Caco-2 (cell line): Measurements from ENCODE around the gene PDE3B. TPM values are rescaled to one million over a fixed set of nuclear protein-coding genes. Genes with fewer than 3 reads are reported as not detected.
A peak's percentile ranks its signal among the peaks of the same experiment; 100 is the strongest.

Experiments
- BruUV-seq: library from RNA; stranded (reverse); fragments of 400-500 nt; replicated peaks from 2 replicates; lab custom pipeline; 2021; lab: Mats Ljungman, UMichigan
- CTCF ChIA-PET: fragments of 300-600 bp; sonication (Branson Sonifier 250); formaldehyde crosslinking; loops from one replicate; lab custom pipeline; 2022; ENCODE audit warnings: antibody characterized with exemption; lab: Charles Lee
- POLR2A ChIA-PET: fragments of 300-600 bp; sonication (Branson Sonifier 250); formaldehyde crosslinking; loops from one replicate; lab custom pipeline; 2022; ENCODE audit warnings: antibody characterized with exemption; lab: Charles Lee
- DNase-seq, 2 experiments: peaks; one replicate each; pipeline versions ENCODE4 v3.0.0 to v3.0.0-alpha.2; 2020 to 2022
- H3K27me3 ChIP-seq: replicated peaks from 2 replicates; pipeline ENCODE4 v1.6.0; 2011; ENCODE audit warnings: low read length; ENCODE audit not compliant: control insufficient read depth, insufficient read depth
- H3K36me3 ChIP-seq: 2 replicates; pipeline ENCODE4 v1.5.1; 2011; ENCODE audit warnings: low read length; ENCODE audit not compliant: control insufficient read depth, insufficient read depth
- H3K4me1 ChIP-seq: fragments of 250-450 bp; sonication (Bioruptor Pico); 2 replicates; pipeline ENCODE4 v1.5.1; 2020; ENCODE audit warnings: mild to moderate bottlenecking
- H3K4me3 ChIP-seq: 2 replicates; pipeline ENCODE4 v1.5.1; 2011; ENCODE audit warnings: low read depth, mild to moderate bottlenecking, control low read depth, low read length
- H3K9me3 ChIP-seq: fragments of 250-450 bp; sonication (Bioruptor Pico); 2 replicates; pipeline ENCODE4 v1.5.1; 2020; ENCODE audit warnings: mild to moderate bottlenecking, moderate library complexity
- H3K27ac Mint-ChIP-seq: one replicate; pipeline ENCODE4 v1.8.0; 2022; ENCODE audit warnings: mixed read lengths; ENCODE audit not compliant: unreplicated experiment
- H3K27me3 Mint-ChIP-seq: one replicate; pipeline ENCODE4 v1.8.0; 2022; ENCODE audit warnings: mixed read lengths; ENCODE audit not compliant: insufficient read depth, unreplicated experiment
- H3K36me3 Mint-ChIP-seq: one replicate; pipeline ENCODE4 v1.8.0; 2022; ENCODE audit warnings: mild to moderate bottlenecking, mixed read lengths; ENCODE audit not compliant: insufficient read depth, unreplicated experiment
- H3K4me1 Mint-ChIP-seq: one replicate; pipeline ENCODE4 v1.8.0; 2022; ENCODE audit warnings: low read depth, mixed read lengths; ENCODE audit not compliant: unreplicated experiment
- H3K4me3 Mint-ChIP-seq: one replicate; pipeline ENCODE4 v1.8.0; 2022; ENCODE audit warnings: mild to moderate bottlenecking, moderate library complexity, mixed read lengths; ENCODE audit not compliant: unreplicated experiment
- H3K9me3 Mint-ChIP-seq: one replicate; pipeline ENCODE4 v1.8.0; 2022; ENCODE audit warnings: mixed read lengths; ENCODE audit not compliant: unreplicated experiment
- intact Hi-C: fragments of 100-400 bp; cut with micrococcal nuclease; formaldehyde crosslinking; loops from one replicate; pipeline ENCODE4 v1.10.0; 2022; ENCODE audit not compliant: unreplicated experiment
- total RNA-seq: library from RNA; stranded (reverse); gene quantifications from 2 replicates; pipeline ENCODE4 v1.2.3, GENCODE V29; 2022
- TF ChIP-seq, protein P1 (sequence below), 2 experiments: fragments of 200-600 bp in 1 of 2; IDR thresholded peaks; 1 replicate in 1 of 2; 2 replicates in 1 of 2; pipeline versions ENCODE4 v1.5.1 to v1.8.0; 2011 to 2022; ENCODE audit warnings: antibody characterized with exemption in 1 of 2, control low read depth in 1 of 2, inconsistent platforms in 1 of 2, low read depth in 1 of 2, low read length in 1 of 2, mild to moderate bottlenecking in 1 of 2, moderate library complexity in 1 of 2; ENCODE audit not compliant: insufficient read depth in 1 of 2, severe bottlenecking in 1 of 2, unreplicated experiment in 1 of 2

PDE3B gene
- total RNA-seq, 1 experiment from 2014 or later: 21.8 TPM

DNA sequence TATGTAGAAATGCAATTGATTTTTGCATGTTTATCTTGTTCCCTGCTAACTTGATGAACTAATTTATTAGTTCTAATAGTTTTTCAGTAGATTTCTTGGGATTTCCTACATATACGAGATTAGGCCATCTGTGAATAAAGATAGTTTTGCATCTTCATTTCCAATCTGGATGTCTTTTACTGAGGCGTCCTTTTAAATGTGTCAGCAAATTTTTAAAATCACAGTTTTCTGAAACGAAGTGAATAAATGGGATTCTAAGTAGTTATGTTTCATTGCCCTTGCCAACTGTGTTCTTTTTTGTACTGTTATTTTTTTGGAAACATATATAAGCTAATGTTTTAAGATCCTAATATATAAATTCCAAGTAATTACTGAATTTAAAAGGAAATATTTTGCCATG, 198.4 kb downstream of the PDE3B start:
- no TSS peak for BruUV-seq
- H3K9me3 Mint-ChIP-seq: no peaks in the 10 kb centered on the region
- Histone ChIP-seq H3K9me3 (no peaks in the 10 kb centered on the region), H3K4me1 (no peaks in the 10 kb centered on the region), H3K4me3 (no peak overlapping the region), H3K27me3 (no peaks in the 10 kb centered on the region), H3K36me3 (no peaks in the 10 kb centered on the region)
- peaks cover 5% of the 10 kb centered on the region for H3K36me3 Mint-ChIP-seq
- H3K4me3 Mint-ChIP-seq: no peak overlapping the region
- POLR2A ChIA-PET: no interaction called here
- CTCF ChIA-PET: no interaction called here
- no peak overlapping the region for H3K27ac Mint-ChIP-seq
- no peaks in the 10 kb centered on the region for H3K27me3 Mint-ChIP-seq
- no peak for DNase-seq
- H3K4me1 Mint-ChIP-seq: no peaks in the 10 kb centered on the region
- intact Hi-C loops: no loop called here
- TF ChIP-seq, protein P1, sequence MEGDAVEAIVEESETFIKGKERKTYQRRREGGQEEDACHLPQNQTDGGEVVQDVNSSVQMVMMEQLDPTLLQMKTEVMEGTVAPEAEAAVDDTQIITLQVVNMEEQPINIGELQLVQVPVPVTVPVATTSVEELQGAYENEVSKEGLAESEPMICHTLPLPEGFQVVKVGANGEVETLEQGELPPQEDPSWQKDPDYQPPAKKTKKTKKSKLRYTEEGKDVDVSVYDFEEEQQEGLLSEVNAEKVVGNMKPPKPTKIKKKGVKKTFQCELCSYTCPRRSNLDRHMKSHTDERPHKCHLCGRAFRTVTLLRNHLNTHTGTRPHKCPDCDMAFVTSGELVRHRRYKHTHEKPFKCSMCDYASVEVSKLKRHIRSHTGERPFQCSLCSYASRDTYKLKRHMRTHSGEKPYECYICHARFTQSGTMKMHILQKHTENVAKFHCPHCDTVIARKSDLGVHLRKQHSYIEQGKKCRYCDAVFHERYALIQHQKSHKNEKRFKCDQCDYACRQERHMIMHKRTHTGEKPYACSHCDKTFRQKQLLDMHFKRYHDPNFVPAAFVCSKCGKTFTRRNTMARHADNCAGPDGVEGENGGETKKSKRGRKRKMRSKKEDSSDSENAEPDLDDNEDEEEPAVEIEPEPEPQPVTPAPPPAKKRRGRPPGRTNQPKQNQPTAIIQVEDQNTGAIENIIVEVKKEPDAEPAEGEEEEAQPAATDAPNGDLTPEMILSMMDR (IDR thresholded peaks at IDR 0.05; ENCODE audit: insufficient read depth in 1 of 2, low read depth in 1 of 2, low read length in 1 of 2, severe bottlenecking in 1 of 2, unreplicated experiment in 1 of 2): no peak

GRCh38 chr11:14852571-14853177, 209.1 kb downstream of the PDE3B start:
- Mint-ChIP-seq H3K4me1 (peaks cover 11% of the 10 kb centered on the region), H3K27ac (peak overlapping the region; percentile 40), H3K4me3 (no peak overlapping the region), H3K9me3 (peaks cover 16% of the 10 kb centered on the region), H3K27me3 (no peaks in the 10 kb centered on the region), H3K36me3 (no peaks in the 10 kb centered on the region)
- TF ChIP-seq, protein P1 (IDR thresholded peaks at IDR 0.05; ENCODE audit: insufficient read depth in 1 of 2, low read depth in 1 of 2, low read length in 1 of 2, severe bottlenecking in 1 of 2, unreplicated experiment in 1 of 2): no peak
- ChIA-PET CTCF (no interaction called here), POLR2A (no interaction called here)
- no peak overlapping the region for H3K4me3 ChIP-seq
- intact Hi-C loops: loop anchor here (5.0 kb wide), 1 partner anchor 35 kb away; no protein-coding TSS in a partner anchor
- H3K4me1 ChIP-seq: no peaks in the 10 kb centered on the region
- H3K36me3 ChIP-seq: no peaks in the 10 kb centered on the region
- H3K9me3 ChIP-seq: peaks cover 4% of the 10 kb centered on the region; the same call in 1 of the 2 replicates
- DNase-seq: peak in 1 of 2 experiments; percentile 53
- BruUV-seq: no TSS peak
- H3K27me3 ChIP-seq: no peaks in the 10 kb centered on the region

- intact Hi-C loops: loop anchor here (5.0 kb wide), 1 partner anchor 33 kb away; no protein-coding TSS in a partner anchor
Measured at GRCh38 chr11:14854057-14854456, 210.5 kb downstream of the PDE3B start.

More at GRCh38 chr11:14854057-14854456, 210.5 kb downstream of the PDE3B start:
- Mint-ChIP-seq H3K4me3 (no peak overlapping the region), H3K27me3 (no peaks in the 10 kb centered on the region), H3K27ac (no peak overlapping the region), H3K36me3 (no peaks in the 10 kb centered on the region), H3K4me1 (peaks cover 11% of the 10 kb centered on the region), H3K9me3 (peaks cover 16% of the 10 kb centered on the region)
- Histone ChIP-seq H3K9me3 (peaks cover 4% of the 10 kb centered on the region; the same call in 1 of the 2 replicates), H3K4me1 (no peaks in the 10 kb centered on the region), H3K36me3 (no peaks in the 10 kb centered on the region), H3K27me3 (no peaks in the 10 kb centered on the region), H3K4me3 (no peak overlapping the region)
- BruUV-seq: no TSS peak
- TF ChIP-seq, protein P1 (IDR thresholded peaks at IDR 0.05; ENCODE audit: insufficient read depth in 1 of 2, low read depth in 1 of 2, low read length in 1 of 2, severe bottlenecking in 1 of 2, unreplicated experiment in 1 of 2): no peak
- ChIA-PET CTCF (no interaction called here), POLR2A (no interaction called here)
- no peak for DNase-seq
